ENCODE results near the gene FLACC1.

The FLACC1 gene

DNA sequence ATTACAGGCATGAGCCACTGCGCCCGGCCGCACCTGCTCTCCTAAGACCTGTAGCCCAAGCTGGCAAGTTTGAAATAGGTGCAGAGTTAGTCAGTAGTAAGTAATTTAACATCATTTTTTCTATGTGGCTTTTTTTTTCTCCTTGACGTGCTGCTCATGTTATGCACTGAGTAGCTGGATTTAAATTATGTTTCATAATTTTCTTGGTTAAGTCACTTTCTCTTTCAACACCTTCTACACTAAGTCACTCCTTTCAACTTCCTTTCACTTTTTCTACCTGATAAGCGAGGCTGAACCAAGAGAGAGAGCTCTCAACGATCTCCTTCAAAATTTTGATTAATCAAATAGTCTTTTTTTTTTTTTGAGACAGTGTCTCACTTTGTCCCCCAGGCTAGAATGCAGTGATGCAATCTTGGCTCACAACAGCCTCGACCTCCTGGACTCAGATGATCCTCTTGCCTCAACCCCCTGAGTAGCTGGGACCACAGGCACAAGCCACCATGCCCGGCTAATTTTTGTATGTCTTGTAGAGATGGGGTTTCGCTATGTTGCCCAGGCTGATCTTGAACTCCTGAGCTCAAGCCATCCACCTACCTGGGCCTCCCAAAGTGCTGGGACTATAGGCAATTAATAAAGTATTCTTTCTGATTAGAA lies 83.7 kb downstream of the FLACC1 start:
- DNase-seq, result no peak

DNA sequence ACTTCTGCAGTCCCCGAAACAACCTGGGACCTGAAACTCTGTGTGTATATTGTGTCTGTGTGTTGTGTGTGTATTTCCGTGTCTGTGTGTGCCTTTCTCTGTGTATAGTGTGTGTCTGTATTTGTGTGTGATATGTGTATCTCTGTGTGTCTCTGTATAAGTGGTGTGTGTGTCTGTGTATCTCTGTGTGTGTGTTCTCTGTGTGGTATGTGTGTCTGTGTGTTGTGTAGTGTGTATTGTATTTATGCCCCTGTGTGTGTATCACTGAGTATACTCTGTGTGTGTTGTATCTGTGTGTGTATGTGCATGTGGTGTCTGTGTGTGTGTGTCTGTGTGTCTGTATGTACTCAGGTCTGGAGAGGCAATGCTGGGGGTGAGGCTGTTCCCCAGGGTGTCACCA lies 85.2 kb downstream of the FLACC1 start:
- DNase-seq, result no peak

DNA sequence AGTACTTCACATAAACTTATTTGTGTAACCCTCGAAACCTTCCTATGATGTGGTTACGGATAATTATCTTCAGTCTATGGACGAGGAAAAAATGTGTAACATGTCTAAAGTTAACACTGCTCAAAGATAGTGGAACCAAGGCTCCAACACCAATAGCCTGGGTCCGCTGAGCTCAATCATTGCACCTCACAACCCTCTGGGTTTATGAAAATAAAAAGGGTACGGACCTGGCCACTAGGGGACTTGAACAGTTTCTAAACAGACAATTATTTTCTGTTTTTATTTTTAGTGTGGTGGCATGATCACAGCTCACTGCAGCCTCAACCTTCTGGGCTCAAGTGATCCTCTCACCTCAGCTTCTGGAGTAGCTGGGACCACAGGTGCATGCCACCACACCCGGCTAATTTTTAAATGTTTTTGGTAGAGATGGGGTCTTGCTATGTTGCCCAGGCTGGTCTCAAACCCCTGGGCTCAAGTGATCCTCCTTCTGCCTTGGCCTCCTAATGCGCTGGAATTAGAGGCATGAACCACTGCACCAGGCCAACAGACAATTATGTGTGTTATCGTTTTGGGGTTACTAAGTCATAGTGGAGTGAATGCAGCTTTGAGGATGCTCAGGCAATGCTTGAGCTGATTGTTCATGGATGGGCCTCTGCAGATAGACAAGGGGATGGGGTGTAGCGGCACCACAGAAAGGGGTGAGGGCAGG lies 86.7 kb downstream of the FLACC1 start:
- DNase-seq, result no peak

DNA sequence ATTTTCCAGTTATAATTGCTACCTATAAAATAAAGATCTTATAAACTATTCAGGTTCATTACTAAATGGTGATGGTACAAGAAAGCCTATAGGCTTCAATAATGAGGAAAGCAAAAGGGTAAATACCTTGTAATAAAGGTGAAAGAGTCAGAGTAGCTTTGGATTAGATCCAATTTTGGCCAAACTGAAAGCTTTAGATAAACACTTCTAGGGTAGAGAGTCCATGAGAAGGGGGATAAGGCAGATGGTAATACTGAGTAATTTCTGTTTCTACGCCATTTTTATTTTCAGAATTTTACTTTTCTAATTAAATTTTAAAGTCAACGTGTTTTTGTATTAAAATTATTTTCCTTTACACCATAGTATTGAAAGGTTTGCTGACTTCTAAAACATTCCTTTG lies 87.4 kb downstream of the FLACC1 start:
- DNase-seq, result no peak

DNA sequence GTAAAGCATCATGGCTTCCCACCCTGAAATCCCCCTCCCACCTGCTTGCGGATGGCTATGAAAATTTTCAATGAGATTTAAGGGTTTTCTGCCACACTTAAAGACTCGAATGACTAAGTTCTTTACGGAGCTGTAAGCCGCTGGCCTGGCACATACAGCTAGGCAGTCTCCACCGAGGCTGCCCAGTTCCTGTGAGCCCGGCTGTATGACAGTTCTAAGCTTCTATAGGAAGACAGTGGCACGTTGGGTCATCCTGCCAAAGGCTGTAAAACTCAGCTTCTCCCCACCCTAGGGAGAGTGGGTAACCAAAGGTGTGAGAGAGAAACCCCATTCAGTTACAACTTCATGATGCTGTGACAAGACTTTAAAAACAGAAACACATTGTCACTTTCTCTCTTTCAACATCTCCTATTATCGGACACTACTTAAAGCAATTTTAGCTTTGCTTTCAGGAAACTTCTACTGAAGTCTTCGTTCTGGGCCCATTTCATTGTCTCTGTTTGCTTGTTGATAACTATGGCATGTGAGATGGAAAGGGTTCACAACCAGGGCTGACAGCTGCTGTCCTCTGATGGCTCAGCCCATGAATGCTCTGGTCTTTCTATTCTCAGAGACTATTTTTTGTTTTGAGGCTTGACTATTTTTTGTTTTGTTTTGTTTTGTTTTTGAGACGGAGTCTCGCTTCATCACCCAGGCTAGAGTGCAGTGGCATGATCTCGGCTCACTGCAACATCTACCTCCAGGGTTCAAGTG lies 89.7 kb downstream of the FLACC1 start:
- DNase-seq, result peak in 1 of 2 donors; percentile 39

DNA sequence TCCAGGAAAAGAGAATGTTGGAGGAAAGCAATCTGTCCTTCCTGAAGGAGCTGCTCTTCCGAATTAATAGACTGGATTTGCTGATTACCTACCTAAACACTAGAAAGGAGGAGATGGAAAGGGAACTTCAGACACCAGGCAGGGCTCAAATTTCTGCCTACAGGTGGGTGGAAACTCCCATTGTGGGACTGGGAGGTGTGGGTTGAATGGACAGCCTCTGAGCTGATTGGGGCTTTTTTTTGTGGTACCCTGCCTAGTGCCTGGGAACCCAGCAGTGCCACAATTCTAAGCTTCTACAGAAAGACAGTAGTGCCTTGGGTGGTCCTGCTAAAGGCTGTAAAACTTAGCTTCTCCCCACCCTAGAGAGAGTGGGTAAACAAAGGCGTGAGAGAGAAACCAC lies 90.5 kb downstream of the FLACC1 start:
- DNase-seq, result peak in 1 of 2 donors; percentile 39

DNA sequence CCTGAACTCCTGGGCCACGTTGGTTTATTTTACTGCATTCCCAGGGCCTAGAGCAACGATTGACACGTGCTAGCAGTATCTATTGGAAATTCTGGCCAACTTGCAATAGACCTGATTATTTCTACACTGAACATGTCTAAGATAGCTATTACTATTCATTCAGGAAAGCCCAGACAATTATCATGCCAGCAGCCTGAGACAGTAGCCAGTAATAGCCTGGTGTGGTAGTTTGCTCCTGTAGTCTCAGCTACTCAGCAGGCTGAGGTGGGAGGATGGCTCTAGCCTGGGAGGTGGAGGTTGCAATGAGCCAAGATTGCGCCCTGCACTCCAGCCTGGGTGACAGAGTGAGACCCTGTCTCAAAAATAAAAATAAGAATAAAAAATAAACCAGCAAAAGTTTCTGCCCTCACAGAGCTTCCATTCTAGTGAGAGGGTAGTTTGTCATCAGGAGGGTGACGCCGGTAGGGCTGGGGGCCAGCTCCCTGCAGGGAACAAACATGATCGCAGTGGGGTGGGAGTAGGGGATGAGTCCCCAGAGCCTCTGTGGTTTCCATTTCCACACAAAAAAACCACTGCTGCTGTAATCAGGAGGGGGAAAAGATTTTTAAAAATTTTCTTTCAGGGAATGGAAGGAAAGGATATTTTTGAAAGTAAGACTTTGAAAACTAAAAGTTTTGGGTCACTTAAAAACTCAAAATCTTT lies 92.5 kb downstream of the FLACC1 start:
- no peak for DNase-seq

DNA sequence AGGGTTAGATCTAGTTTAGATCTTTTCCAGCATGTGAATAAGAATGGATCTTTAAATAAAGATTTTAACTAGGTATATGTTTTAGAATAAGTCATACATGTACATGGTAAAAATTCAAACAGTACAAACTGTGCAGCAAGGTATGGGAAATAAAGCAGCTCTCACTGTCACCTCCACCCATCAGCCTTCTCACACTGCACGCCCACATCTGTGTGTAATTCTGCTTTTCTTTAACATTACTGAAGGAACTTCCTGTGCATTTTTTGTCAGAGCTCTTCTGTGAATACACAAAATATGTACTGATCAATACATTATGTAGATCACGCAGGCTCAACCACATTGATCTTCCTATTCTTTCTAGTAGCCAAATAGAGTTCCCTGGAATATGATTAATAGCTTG lies 93.4 kb downstream of the FLACC1 start:
- peak in 1 of 2 donors; percentile 52 for DNase-seq

DNA sequence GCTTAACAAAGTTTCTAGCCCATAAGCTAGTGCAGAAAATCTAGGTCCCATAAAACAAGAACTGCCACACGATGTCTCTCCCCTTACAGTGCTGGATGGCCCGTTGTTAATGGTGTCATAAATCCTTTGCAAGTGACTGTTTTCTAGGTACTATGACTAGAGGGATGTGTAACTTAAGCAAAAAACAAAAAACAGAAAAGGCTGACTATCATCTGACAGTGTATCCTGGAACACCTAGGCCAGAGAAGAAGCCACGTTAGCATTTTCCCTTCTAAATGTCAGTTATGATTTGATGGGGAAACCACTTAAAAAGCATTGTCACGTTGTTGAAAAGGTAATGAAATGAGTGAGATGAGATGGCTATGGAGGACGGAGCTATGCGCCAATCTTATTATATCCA lies 94.4 kb downstream of the FLACC1 start:
- DNase-seq, result peak; percentile 27 to 43

DNA sequence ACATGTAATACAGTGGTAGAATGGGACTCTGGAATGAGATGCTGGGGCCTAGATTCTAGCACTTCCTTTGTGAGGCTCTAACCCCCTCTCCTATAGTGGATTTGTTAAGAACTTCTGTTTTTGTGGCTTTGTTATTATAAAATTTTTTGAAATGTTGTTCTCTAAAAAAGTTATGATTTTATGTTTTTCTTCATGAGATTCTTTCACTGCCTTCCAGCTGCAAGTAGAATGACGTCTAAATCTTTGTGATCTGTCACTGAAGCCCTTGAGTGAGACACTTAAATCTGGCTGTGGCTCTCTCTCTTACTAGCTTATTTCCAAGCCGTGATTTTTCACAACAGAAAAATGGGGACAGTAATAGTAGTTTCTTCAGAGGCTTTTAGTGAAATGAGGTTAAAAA lies 95.2 kb downstream of the FLACC1 start:
- DNase-seq, result peak in 1 of 2 donors; percentile 39

DNA sequence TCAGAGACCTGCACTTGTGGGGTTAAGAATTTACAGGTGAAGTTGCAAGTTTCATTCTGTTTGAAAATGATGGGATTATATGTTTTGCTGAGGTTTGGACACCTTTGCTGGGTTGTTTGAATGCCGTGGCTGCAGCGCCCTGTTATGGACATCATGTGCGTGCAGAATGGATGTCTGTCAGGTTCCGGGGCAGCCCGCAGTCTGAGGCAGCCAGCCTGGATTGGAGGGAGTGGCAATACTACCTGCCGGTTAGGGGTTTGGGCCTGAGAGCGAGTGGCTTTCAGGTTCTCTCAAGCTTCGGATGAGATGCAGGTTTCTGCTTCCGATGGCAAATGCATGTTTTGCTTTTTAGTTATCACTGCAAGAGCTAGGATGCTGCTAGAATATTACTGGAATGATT lies 95.7 kb downstream of the FLACC1 start:
- peak; percentile 62 to 72 for DNase-seq

DNA sequence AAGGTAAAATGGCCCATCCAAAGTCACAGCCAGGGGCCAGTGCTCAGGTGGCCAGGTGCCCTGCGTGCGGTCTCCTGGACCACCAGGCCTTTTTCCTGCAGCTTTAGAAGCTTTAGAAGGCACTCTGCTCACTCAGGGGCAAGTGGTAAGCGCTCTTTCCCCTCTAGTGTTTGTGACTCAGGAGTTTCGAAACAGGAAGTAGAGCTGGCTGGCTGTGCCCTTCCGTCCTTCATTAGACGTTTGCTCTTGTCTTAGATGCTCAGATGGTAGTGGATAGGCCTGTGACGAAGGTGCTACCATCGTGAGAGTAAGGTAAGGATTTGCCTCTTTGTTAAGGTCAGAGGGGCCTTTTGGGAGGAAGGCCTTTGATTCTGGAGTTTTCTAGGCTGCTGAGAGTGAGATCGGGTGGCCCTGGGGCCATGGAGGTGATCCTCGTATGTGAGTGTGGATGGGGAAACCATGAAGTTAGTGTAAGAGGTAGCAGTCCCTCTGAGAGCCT lies 96.8 kb downstream of the FLACC1 start, which contains the start of gene CASP8:
CASP8 (plus strand) TSS at position 235 of the 499 bp plus-strand sequence. CDS start 5,951 bp downstream, outside the sequence.
- peak; percentile 81 to 85 for DNase-seq

DNA sequence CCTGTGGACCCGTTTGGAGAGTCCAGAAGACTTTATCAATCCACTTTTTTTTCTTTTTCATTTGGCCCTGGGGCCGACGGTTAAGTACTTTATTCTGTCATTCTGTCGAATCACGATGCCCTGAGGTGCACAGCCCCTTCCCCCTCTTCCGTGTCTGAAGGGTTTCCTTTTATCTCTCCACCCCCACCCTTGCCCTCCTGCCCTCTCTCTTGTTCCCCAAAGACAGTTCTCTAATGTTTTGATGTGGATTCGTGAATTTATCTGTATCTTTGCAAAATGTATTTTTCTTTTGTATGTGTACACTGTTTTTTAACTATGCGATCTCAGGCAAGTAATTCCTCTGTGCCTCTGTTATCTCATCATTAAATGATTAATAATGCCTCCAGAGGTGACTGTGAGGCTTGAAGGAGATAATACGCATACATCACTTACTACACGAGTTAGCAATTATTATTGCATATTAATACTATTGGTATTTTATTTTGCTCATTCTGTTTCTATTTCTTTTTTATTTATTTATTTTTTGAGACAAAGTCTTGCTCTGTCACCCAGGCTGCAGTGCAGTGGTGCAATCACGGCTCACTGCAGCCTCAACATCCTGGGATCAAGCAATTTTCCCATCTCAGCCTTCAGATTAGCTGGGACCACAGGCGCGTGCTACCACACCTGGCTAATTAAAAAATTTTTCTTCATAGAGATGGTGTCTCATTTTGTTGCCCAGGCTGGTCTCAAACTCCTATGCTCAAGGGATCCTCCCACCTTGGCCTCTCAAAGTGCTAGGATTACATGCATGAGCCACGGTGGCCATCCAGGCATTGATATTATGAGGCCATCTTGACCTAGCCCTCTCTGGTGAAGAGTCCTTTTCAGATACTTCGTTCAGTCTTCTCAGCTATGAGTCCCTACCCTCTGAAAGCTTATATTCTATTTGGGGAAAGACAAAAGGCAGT lies 98.2 kb downstream of the FLACC1 start:
- DNase-seq, result no peak

DNA sequence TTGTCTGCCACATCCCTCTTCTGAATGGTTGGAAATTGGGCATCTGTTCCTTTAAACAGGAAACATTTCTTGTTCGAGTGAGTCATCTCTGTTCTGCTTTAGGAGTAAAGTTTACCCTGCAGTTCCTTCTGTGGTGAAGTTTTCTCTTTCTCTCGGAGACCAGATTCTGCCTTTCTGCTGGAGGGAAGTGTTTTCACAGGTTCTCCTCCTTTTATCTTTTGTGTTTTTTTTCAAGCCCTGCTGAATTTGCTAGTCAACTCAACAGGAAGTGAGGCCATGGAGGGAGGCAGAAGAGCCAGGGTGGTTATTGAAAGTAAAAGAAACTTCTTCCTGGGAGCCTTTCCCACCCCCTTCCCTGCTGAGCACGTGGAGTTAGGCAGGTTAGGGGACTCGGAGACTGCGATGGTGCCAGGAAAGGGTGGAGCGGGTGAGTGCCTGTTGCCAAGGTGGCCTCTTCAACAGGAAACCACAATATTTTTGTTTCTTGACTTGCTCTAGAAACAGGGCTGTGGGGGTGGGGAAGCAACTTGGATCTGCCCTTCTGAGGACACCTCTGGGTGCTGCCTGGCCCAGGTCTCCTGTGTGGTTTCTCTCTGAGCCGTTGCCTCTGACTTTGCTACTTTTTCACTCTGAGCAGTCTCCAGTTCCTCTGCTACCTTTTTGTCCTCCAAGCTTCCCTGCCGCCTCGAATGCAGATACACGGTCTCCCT lies 99.0 kb downstream of the FLACC1 start:
- DNase-seq, result peak; percentile 95 to 96

DNA sequence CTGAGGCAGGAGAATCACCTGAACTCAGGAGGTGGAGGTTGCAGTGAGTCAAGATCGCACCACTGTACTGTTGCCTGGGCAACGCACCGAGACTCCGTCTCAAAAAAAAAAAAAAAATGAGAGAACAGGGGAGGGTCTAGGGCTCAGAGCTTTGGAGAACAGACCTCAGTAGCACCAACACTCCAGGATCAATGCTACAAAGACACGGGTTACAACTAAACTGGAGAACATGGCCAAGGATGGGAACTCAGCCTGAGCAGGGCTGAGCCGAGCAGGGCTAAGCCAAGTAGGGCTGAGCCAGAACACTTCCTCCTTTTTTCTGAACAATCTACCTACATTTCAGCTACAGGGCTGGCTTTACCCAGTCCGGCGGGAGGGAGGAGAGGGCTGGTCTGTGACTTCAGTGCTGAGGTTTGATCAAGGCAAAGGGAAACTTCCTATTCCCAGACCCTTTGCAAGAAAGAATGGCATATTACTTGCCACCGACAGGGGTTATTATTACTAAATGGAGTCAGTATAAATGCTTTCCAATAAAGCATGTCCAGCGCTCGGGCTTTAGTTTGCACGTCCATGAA lies 99.7 kb downstream of the FLACC1 start:
- DNase-seq, result peak; percentile 65 to 72

DNA sequence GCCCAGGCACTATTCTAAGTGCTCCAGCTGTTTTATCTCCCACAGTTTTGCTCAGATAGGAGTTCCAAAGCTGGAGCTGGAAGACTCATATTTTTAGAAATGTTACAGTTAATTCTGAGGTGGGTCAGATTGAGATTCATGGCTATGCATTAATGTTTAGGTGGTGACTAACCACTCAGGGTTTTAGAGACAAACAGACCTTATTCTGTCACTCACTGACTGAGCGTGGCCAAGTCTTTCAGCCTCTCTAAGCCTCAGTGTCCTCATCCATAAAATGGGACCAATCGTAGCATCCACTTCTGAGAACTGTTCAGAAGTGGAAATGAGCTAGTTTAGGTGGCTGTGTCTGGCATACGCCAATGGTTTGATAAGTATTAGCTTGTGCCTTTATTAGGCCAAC lies 101.1 kb downstream of the FLACC1 start:
- no peak for DNase-seq

DNA sequence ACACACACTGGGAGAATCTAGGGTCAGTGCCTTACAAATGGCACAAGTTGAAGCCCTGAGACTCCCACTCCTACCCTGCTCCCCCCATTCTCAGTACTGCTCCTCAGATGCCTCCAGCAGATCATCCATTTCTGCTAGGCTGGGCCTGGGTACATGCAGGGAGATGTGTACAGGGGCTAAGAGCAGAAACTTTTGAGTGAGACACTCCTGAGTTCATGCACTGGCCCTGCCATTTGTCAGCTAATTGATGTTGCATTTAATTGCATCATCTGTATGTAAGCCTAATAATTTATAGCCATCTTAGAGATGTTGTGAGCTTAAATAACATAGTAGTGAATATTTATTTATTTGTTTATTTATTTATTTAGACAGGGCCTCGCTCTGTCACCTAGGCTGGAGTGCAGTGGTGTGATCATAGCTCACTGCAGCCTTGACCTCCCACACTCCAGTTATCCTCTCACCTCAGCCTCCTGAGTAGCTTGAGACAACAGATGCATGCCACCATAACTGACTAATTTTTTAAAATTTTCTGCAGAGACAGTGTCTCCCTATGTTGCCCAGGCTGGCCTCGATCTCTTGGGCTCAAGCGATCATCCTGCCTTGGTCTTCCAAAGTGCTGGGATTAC lies 101.6 kb downstream of the FLACC1 start:
- DNase-seq, result no peak

DNA sequence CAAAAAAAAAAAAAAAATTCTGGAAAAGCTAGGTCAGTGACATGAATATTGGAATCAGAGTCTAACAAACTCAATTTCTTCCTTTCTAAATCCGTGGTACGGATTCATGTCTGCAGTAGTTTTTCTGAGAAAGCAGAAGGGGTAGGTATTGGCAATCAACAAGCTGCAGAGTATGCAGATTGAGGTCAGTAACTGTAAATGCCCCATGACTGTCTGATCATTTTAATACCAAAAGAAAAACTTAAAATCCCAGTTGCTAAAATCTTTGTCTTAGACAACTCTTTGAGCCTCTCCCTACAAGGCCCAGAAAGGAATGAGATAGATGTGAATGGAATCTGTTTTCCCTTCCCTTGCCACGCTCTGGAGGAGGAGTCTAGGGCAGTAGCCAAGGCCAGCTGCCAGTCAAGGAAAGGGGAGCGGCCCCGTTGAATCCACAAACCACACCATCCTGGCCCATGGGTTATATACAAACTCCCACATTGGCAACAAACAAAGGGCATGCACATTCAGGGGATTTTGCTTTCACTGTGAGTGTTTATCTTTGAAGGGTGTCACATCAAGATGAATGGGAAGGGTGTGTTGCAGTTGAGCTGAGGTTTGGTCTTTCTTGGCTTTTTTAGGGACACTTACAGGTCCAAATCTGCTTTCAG lies 102.9 kb downstream of the FLACC1 start:
- peak in 1 of 2 donors; percentile 51 for DNase-seq

DNA sequence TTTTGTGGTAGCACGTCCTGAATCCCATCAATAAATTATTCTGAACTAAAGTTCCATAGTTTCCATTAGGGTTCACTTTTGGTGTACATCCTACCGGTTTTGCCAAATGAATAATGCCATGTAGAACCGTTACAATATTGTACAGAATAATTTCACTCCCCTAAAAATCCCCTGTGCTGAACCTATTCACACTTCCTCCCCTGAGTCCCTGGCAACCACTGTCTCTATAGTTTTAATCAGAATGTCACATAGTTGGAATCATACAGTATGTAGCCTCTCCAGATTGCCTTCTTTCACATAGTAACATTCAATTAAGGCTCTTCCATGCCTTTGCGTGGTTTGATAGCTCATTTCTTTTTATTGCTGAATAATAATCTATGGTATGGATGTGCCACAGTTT lies 106.4 kb downstream of the FLACC1 start:
- DNase-seq, result no peak

DNA sequence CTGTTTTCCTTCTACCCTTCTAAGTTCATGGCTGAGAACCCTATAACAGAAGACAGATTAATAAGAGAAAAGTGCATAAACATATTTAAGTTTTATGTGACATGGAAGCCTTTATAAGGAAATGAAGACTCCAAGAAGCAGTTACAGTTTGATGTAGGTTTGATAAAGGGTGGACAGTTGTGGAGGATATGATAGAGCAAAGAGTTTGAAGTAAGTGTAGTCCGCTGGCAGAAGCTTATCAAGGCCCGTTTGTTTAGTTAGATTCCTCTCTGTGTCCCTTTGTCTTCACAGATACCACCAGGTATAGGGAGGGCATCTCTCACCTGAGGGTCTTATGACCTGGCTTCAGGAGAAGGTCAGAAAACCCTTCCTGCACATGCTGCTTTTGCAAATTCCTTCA lies 107.3 kb downstream of the FLACC1 start:
- no peak for DNase-seq

Measured in CD4-positive, alpha-beta T cell treated with Interferon alpha-2 for 1 hour (primary cell).